Small intestine (tissue), 7 donors: ENCODE data around the gene UBE2C. TPM values are rescaled to one million over a fixed set of nuclear protein-coding genes. Genes with fewer than 3 reads are reported as not detected.

Source experiments
- DNase-seq, 2 donors: peaks; one replicate each; pipeline versions ENCODE4 v3.0.0 to v3.0.0-alpha.2; 2013
- FAIRE-seq: peaks from 2 replicates; lab custom pipeline; 2012; peaks lifted over from hg19 to GRCh38; lab: Jason Lieb, UNC
- H3K27ac ChIP-seq, 3 donors: one replicate each; pipeline ENCODE4 v1.5.1; 2013; ENCODE audit warnings: low read length in 2 of 3, mild to moderate bottlenecking in 2 of 3, control low read depth in 1 of 3, inconsistent platforms in 1 of 3, low read depth in 1 of 3, moderate library complexity in 1 of 3
- H3K27me3 ChIP-seq, 3 donors: one replicate each; pipeline ENCODE4 v1.6.1; 2013; ENCODE audit warnings: low read length in 3 of 3, inconsistent platforms in 1 of 3; ENCODE audit not compliant: control insufficient read depth in 3 of 3, insufficient read depth in 3 of 3
- H3K36me3 ChIP-seq, 3 donors: one replicate each; pipeline ENCODE4 v1.6.1; 2013; ENCODE audit warnings: low read length in 3 of 3, inconsistent platforms in 1 of 3, low read depth in 1 of 3, mild to moderate bottlenecking in 1 of 3, moderate library complexity in 1 of 3; ENCODE audit not compliant: control insufficient read depth in 3 of 3, insufficient read depth in 2 of 3
- H3K4me1 ChIP-seq, 3 donors: one replicate each; pipeline ENCODE4 v1.6.1; 2013; ENCODE audit warnings: low read length in 2 of 3, inconsistent platforms in 1 of 3, low read depth in 1 of 3, mild to moderate bottlenecking in 1 of 3, moderate library complexity in 1 of 3; ENCODE audit not compliant: control insufficient read depth in 3 of 3, insufficient read depth in 2 of 3
- H3K4me3 ChIP-seq, 3 donors: one replicate each; pipeline ENCODE4 v1.5.1; 2013; ENCODE audit warnings: low read length in 3 of 3, control low read depth in 1 of 3, inconsistent platforms in 1 of 3, low read depth in 1 of 3, mild to moderate bottlenecking in 1 of 3, moderate library complexity in 1 of 3
- H3K9me3 ChIP-seq, 2 donors: one replicate each; pipeline ENCODE4 v1.6.1; 2013; ENCODE audit warnings: low read depth in 1 of 2, low read length in 1 of 2; ENCODE audit not compliant: control insufficient read depth in 2 of 2, insufficient read depth in 1 of 2
- WGBS, 3 donors: extraction: QIAGEN DNeasy Blood & Tissue Kit; methylation state at CpG; one replicate each; pipeline ENCODE4 v1.1.7; 2013; 5-methylcytosine and 5-hydroxymethylcytosine counted together
- polyA plus RNA-seq, 4 donors: library from polyadenylated mRNA; stranded (reverse) in 3 of 4; unstranded in 1 of 4; fragments of 200-250 nt in 3 of 4; fragments of 120-200 nt in 1 of 4; gene quantifications; one replicate each; pipeline versions ENCODE4 v1.2.1 to v1.2.3, GENCODE V29; 2013
- donor health status: healthy with polysubstance abuse.
- donor health status: control.
- donor health status: control.
- donor health status: Bipolar disorder and iron deficiency.
- donor health status: healthy.

The UBE2C gene
- polyA plus RNA-seq, 4 donors = 10.8 to 99.6 (median 24.0) TPM

DNA sequence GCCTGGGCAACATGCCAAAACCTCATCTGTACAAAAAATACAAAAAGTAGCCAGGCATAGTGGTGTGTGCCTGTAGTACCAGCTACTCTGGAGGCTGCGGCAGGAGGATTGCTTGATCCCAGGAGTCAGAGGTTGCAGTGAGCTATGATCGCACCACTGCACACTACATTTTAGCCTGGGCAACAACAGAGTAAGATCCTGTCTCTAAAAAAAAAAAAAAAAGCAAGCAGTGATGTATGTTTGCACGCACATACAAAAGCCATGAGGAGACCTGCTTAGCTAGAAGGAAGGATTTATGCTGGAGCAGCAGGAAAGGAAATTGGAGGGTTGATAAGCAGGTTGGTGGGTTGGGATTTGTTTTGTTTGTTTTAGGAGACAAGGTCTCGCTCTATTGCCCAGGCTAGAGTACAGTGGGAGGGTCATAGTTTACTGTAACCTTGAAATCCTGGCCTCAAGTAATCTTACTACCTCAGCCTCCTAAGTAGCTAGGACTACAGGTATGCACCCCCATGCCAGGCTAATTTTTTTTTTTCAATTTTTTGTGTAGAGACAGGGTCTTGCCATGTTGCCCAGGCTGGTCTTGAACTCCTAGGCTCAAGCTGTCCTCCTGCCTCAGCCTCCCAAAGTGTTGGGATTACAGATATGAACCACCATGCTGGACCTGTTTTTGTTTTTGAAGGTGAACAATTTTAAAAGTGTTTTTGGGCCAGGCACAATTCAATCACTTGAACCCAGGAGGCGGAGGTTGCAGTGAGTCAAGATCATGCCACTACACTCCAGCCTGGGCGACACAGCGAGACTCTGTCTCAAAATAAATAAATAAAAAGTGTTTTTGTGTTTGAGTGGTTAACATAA, 49.0 kb downstream of the UBE2C start:
- Histone ChIP-seq H3K4me3 (no peak overlapping the region), H3K27me3 (no peaks in the 10 kb centered on the region), H3K36me3 (peaks cover 0 to 8% (median 0%) of the 10 kb centered on the region in 3 donors), H3K9me3 (no peaks in the 10 kb centered on the region), H3K4me1 (peaks cover 0 to 17% (median 0%) of the 10 kb centered on the region in 3 donors), H3K27ac (no peak overlapping the region)
- FAIRE-seq = no peak
- peak; percentile 18 to 78 for DNase-seq
- WGBS, 3 donors = 74 to 88% (median 84%) methylated on average over 7 of the region's 7 CpGs

DNA sequence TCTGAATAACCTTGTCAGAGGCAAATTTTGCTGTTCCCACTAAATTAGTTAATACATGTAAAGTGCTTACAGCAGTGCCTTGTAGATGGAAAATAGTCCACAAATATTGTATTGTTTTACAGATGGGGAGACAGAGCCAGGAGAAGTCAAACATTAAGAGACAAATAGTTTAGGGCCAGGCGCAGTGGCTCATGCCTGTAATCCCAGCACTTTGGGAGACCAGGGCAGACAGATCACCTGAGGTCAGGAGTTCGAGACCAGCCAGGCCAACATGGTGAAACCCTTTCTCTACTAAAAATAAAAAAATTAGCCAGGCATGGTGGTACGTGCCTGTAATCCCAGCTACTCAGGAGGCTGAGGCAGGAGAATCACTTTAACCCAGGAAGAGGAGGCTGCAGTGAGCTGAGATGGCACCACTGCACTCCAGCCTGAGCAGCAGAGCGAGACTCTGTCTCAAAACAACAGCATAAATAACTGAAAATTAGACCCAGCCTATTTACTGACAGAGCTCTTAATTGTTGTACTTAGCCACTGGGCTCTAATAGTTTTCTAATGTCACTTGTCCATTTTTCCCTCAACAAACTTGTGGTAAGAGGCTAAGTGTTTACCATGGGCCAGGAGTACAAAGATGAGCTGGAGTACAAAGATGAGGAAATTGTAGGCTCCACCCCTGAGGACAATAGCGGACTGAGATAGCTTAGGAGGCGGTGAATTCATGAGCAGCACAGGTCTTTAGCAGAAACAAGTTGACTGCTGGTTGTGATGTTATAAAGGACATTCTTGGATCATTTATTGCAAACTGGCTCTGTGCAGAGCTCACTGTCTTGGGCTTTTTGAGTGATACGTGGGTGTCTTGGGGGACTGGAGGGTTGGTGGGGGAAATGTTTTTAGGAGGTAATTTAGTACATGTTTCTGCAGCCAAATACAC, 51.4 kb downstream of the UBE2C start:
- DNase-seq = peak; percentile 59 to 70
- Histone ChIP-seq H3K27ac (peak overlapping the region in 1 of 3 donors; percentile 6), H3K4me3 (no peak overlapping the region), H3K27me3 (no peaks in the 10 kb centered on the region), H3K9me3 (no peaks in the 10 kb centered on the region), H3K36me3 (peaks cover 0 to 10% (median 0%) of the 10 kb centered on the region in 3 donors), H3K4me1 (peaks cover 0 to 28% (median 0%) of the 10 kb centered on the region in 3 donors)
- no peak for FAIRE-seq
- 70 to 86% (median 82%) methylated on average over 7 of the region's 7 CpGs for WGBS, 3 donors

DNA sequence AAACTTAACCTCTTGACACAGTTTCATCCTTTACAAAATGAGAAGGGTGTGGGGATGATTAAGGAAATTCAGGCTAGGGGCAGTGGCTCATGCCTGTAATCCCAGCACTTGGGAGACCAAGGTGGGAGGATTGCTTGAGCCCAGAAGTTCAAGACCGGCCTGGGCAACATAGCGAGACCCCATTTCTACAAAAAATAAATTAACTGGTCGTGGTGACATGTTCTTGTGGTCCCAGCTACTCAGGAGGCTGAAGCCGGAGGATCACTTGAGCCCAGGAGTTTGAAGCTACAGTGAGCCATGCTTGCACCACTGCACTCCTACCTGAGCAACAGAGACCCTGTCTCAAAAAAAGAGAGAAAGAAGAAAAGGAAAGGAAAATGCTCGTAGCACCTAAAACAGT, 54.0 kb downstream of the UBE2C start:
- FAIRE-seq = no peak
- H3K9me3 ChIP-seq = no peaks in the 10 kb centered on the region
- 94 to 98% (median 96%) methylated on average over 5 of the region's 5 CpGs for WGBS, 3 donors
- no peak for DNase-seq
- no peak overlapping the region for H3K4me3 ChIP-seq
- H3K36me3 ChIP-seq = peaks cover 0 to 7% (median 0%) of the 10 kb centered on the region in 3 donors
- H3K27me3 ChIP-seq = no peaks in the 10 kb centered on the region
- peaks cover 0 to 18% (median 0%) of the 10 kb centered on the region in 3 donors for H3K4me1 ChIP-seq
- no peak overlapping the region for H3K27ac ChIP-seq

Other genes with a start within 250 kb of the UBE2C start
- not detected for gene WFDC8, start 233.4 kb upstream of the UBE2C start, polyA plus RNA-seq
- not detected for gene WFDC10A, start 182.9 kb upstream of the UBE2C start, polyA plus RNA-seq
- not detected for gene WFDC9, start 181.4 kb upstream of the UBE2C start, polyA plus RNA-seq
- not detected for gene WFDC11, start 142.4 kb upstream of the UBE2C start, polyA plus RNA-seq
- under 1 TPM in 1 of 4 donors, not detected in 3; 0.04 TPM for gene WFDC13, start 110.6 kb upstream of the UBE2C start, polyA plus RNA-seq
- gene WFDC10B, start 107.6 kb upstream of the UBE2C start, polyA plus RNA-seq = under 1 TPM in 1 of 4 donors, not detected in 3; 0.16 TPM
- gene SPINT4, start 90.3 kb upstream of the UBE2C start, polyA plus RNA-seq = not detected
- under 1 TPM in 2 of 4 donors, not detected in 2; 0.44 to 0.81 TPM for gene WFDC3, start 20.8 kb upstream of the UBE2C start, polyA plus RNA-seq
- 10 to 100 TPM; 27.9 to 42.7 (median 36.9) TPM for gene DNTTIP1, start 20.7 kb upstream of the UBE2C start, polyA plus RNA-seq
- 10 to 100 TPM in 2 of 4 donors, 1 to 10 TPM in 2; 2.6 to 23.7 (median 13.5) TPM for gene TNNC2, start 14.7 kb downstream of the UBE2C start, polyA plus RNA-seq
- 10 to 100 TPM in 2 of 4 donors, 1 to 10 TPM in 2; 7.8 to 14.6 (median 10.1) TPM for gene SNX21, start 21.2 kb downstream of the UBE2C start, polyA plus RNA-seq
- 100 to 1,000 TPM in 1 of 4 donors, 10 to 100 TPM in 3; 28.6 to 123 (median 47.6) TPM for gene ACOT8, start 44.7 kb downstream of the UBE2C start, polyA plus RNA-seq
- gene ZSWIM3, start 45.0 kb downstream of the UBE2C start, polyA plus RNA-seq = 1 to 10 TPM; 2.7 to 6.8 (median 4.1) TPM
- gene ZSWIM1, start 68.6 kb downstream of the UBE2C start, polyA plus RNA-seq = 10 to 100 TPM in 1 of 4 donors, 1 to 10 TPM in 3; 2.5 to 17.1 (median 3.6) TPM
- 10 to 100 TPM in 1 of 4 donors, 1 to 10 TPM in 1, not detected in 2; 1.8 to 16.4 TPM for gene SPATA25, start 75.0 kb downstream of the UBE2C start, polyA plus RNA-seq
- gene NEURL2, start 78.6 kb downstream of the UBE2C start, polyA plus RNA-seq = 10 to 100 TPM in 1 of 4 donors, 1 to 10 TPM in 3; 2.9 to 20.2 (median 4.0) TPM
- 1,000 to 10,000 TPM in 1 of 4 donors, 100 to 1,000 TPM in 2, 10 to 100 TPM in 1; 78.9 to 1,454 (median 115) TPM for gene CTSA, start 78.7 kb downstream of the UBE2C start, polyA plus RNA-seq
- 10 to 100 TPM in 3 of 4 donors, 1 to 10 TPM in 1; 2.0 to 67.4 (median 17.1) TPM for gene PLTP, start 99.5 kb downstream of the UBE2C start, polyA plus RNA-seq
- 10 to 100 TPM; 16.1 to 30.0 (median 26.8) TPM for gene PCIF1, start 122.0 kb downstream of the UBE2C start, polyA plus RNA-seq
- 10 to 100 TPM; 10.7 to 20.8 (median 13.1) TPM for gene ZNF335, start 159.6 kb downstream of the UBE2C start, polyA plus RNA-seq
- gene MMP9, start 196.3 kb downstream of the UBE2C start, polyA plus RNA-seq = 1 to 10 TPM in 1 of 4 donors, under 1 TPM in 2, not detected in 1; 0.66 to 3.2 (median 0.81) TPM
- gene SLC12A5, start 216.6 kb downstream of the UBE2C start, polyA plus RNA-seq = 1 to 10 TPM in 2 of 4 donors, not detected in 2; 2.1 to 4.6 TPM